GM13977 (cell line): Measurements from ENCODE around the gene METTL17.

Source experiments
- DNase-seq: peaks from one replicate; pipeline ENCODE4 v3.0.0; 2012; ENCODE audit warnings: low spot score
- CTCF ChIP-seq: IDR thresholded peaks from 2 replicates; pipeline ENCODE4 v1.5.1; 2012; ENCODE audit warnings: mild to moderate bottlenecking, control low read depth; ENCODE audit not compliant: insufficient read depth; ENCODE audit errors: extremely low read depth, missing control alignments
- in situ Hi-C: fragments of 300-500 bp; cut with MboI; formaldehyde crosslinking; loops from one replicate; pipeline ENCODE4 v1.12.0; 2022; ENCODE audit warnings: low sequenced_read_pairs, low pct_unique_long_range_greater_than_20kb, mixed read lengths, inconsistent platforms; ENCODE audit not compliant: unreplicated experiment

The METTL17 gene

DNA sequence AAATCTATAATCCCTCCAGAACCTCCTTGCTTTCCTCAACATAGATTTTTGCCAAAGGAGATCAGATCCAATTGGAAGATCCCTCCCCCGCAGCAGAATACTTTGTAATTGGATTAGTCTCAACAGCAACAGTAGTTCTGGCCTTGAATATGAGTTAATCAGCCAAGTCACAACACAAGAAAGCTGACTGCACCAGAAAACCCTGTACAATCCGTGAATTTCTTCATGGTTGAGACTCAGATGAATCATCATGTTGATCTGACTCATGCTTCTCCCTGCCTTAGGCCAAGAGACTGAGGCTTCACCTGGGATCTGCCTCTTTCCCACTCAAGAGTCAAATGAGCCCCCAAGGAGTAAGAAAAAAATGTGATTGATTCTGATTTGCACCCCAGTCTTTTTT is 3.0 kb upstream of the METTL17 start:
- no peak for DNase-seq
- in situ Hi-C loops = no loop called here
- TF ChIP-seq CTCF = no peak

DNA sequence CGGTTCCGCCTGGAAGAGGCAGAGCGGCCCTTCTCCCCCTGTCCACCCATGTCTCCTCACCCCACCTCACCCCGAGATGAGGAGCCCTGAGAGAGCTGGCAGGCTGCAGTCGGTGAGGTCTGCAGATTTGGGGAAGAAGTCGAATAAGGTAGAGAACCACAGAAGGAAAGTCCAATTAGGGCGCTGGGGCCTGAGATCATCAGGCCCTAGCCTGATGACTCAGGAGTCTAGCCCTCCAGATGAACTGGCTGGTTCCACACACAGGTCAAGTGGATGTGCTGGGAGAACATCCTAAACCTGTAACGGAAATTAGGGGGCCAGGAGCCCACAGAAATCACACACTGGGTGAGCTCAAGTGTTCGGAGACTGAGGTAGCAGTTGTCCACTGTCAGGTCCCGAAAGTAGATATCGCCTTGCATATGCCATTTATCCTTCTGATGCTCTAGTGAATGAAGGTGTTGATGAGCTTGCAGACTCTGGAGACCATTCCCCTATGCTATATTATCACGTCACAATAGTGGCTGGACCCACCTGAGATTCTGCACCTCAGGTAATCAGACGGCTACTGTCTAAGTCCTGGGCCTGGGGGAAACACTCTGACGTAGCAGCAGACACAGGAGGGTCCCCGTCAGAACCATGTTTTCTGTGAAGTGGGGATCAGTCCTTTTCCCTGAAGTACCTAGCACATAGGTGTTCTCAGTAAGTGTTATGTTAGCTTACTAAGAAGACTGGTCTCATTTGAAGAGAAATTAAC is 886 bp upstream of the METTL17 start:
- no peak for DNase-seq
- in situ Hi-C loops = no loop called here
- no peak for TF ChIP-seq CTCF

- no peak for TF ChIP-seq CTCF
- in situ Hi-C loops = no loop called here
- no peak for DNase-seq
These were observed 351 bp upstream of the METTL17 start for GRCh38 chr14:20989471-20989786.

DNA sequence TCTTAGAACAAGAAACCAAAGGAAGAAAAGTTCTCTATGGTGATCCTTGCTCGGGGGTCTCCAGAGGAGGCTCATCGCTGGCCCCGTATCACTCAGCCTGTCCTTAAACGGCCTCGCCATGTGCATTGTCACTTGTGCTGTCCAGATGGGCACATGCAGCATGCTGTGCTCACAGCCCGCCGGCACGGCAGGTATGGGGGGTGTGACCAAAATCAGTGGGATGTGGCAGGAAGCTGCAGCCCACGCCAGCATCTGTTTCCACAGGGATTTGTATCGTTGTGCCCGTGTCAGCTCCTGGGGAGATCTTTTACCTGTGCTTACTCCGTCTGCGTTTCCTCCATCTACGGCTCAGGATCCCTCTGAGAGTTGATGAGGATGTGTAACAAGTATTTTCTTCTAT is 6.7 kb downstream of the METTL17 start:
- no peak for TF ChIP-seq CTCF
- in situ Hi-C loops = no loop called here

DNA sequence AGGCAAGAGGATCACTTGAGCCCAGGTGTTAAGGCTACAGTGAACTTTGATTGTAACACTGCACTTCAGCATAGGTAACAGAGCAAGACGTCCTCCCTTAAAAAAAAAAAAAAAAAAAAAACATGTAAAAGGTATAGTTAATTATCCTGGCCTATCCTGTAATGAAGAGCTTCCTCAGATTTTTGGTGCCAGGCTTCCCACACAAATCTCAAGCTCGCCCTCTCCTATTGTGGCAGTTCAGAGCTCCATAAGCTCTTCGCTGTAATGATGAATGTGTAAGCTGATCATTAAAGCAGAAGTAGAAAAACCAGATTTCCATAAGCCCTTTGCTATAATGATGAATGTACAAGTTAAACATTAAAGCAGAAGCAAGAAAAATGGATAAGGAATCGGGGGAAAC is 7.3 kb downstream of the METTL17 start:
- in situ Hi-C loops = no loop called here
- DNase-seq = no peak
- no peak for TF ChIP-seq CTCF

More for the DNA sequence above, 6.7 kb downstream of the METTL17 start:
- DNase-seq = no peak

DNA sequence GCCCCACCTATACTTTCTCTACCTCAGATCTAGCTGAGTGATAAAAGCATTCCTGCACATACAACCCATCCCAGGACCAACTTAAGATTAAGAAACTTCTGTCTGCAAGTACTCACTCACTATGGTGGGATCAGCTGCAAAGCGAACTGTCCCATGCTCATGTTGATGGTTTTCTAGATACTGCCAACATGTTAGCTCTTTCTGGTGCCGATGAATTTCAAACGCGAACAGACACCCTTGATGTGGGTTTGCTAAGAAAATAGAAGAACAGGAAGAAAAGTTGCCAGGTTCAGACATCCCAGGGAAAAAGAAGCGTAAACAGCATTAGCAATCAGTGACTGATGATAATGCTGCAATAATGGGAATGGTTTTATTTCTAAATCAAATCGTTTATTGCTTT is 7.8 kb downstream of the METTL17 start:
- in situ Hi-C loops = no loop called here
- no peak for DNase-seq
- no peak for TF ChIP-seq CTCF

GRCh38 chr14:20998139-20998538 is 8.4 kb downstream of the METTL17 start:
- no peak for TF ChIP-seq CTCF
- no peak for DNase-seq
- in situ Hi-C loops = no loop called here
